ENCODE results near the gene GNB1. TPM values are rescaled to one million over a fixed set of nuclear protein-coding genes. Genes with fewer than 3 reads are reported as not detected.

Gene GNB1
- total and polyA plus RNA-seq, 9 of the 15 experiments (the other 6 are each of a cell fraction or from before 2014, with no cell fraction given): 34.3 to 388 (median 114) TPM

- TF ChIP-seq ZNF395 (CRISPR knock-in tag; IDR thresholded peaks at IDR 0.05): peak; percentile 96
- TF ChIP-seq TBP (optimal IDR thresholded peaks at IDR 0.05; ENCODE audit: low read depth, low read length): peak; percentile 23
- TF ChIP-seq USF1 (CRISPR knock-in tag; IDR thresholded peaks at IDR 0.05): no peak
- TF ChIP-seq NRF1 (conservative IDR thresholded peaks at IDR 0.05 in 1 of 2, IDR thresholded peaks at IDR 0.05 in 1 of 2): peak; percentile 85 to 89; a peak in 3 of 4 replicates
- no peak for TF ChIP-seq FOXK2 (conservative IDR thresholded peaks at IDR 0.05 in 1 of 2, IDR thresholded peaks at IDR 0.05 in 1 of 2; ENCODE audit: low read depth in 2 of 2)
- TF ChIP-seq PHB (CRISPR knock-in tag; IDR thresholded peaks at IDR 0.05): no peak
- TF ChIP-seq ZKSCAN3 (CRISPR knock-in tag; IDR thresholded peaks at IDR 0.05): no peak
- no peak for TF ChIP-seq NFIX (CRISPR knock-in tag; IDR thresholded peaks at IDR 0.05; ENCODE audit: low read depth)
- no peak for TF ChIP-seq ZKSCAN1 (IDR thresholded peaks at IDR 0.05; ENCODE audit: low read depth, low read length)
- TF ChIP-seq CBX5 (IDR thresholded peaks at IDR 0.05; ENCODE audit: borderline replicate concordance, low read depth): no peak
- TF ChIP-seq BCLAF1 (IDR thresholded peaks at IDR 0.05; ENCODE audit: borderline replicate concordance in 1 of 2, control insufficient read depth in 1 of 2, low read depth in 2 of 2, low read length in 1 of 2): no peak
- TF ChIP-seq E2F6 (IDR thresholded peaks at IDR 0.05; ENCODE audit: borderline replicate concordance in 1 of 2, extremely low read depth in 1 of 2, insufficient read depth in 1 of 2, insufficient read length in 1 of 2, low read depth in 1 of 2, low read length in 1 of 2, poor library complexity in 1 of 2, severe bottlenecking in 1 of 2): peak; percentile 97 to 98
- peak; percentile 40 for TF ChIP-seq CCNT2 (IDR thresholded peaks at IDR 0.05; ENCODE audit: borderline replicate concordance, extremely low read depth, insufficient read length, low read depth, low read length)
- TF ChIP-seq CLOCK (CRISPR knock-in tag; IDR thresholded peaks at IDR 0.05; ENCODE audit: borderline replicate concordance): no peak
- no peak for TF ChIP-seq EZH2 (IDR thresholded peaks at IDR 0.05; ENCODE audit: borderline replicate concordance, low read depth, low read length)
- no peak for TF ChIP-seq DACH1 (IDR thresholded peaks at IDR 0.05; ENCODE audit: partially characterized antibody)
Observed at GRCh38 chr1:1777950-1778662, 112.8 kb downstream of the GNB1 start, which contains the start of gene NADK (continued).
